HG03103 (cell line): ENCODE measurements around the gene STK4.
"Not testable (repeated sequence)": the region's sequence is repeated elsewhere in the genome, so short reads cannot be mapped to it uniquely, and the experiment has no call there.

Experiments used
- ATAC-seq: cut with Tn5 transposase; IDR thresholded peaks from one replicate; pipeline ENCODE4 v1.9.1; 2021; ENCODE audit warnings: low read depth; ENCODE audit not compliant: unreplicated experiment

The STK4 gene

GRCh38 chr20:45021631-45022030 lies 55.3 kb downstream of the STK4 start:
- ATAC-seq = no peak

- not testable (repeated sequence) for ATAC-seq
Observed at GRCh38 chr20:45023140-45023539, 56.8 kb downstream of the STK4 start.

GRCh38 chr20:45028424-45029136 lies 62.3 kb downstream of the STK4 start:
- no peak for ATAC-seq

DNA sequence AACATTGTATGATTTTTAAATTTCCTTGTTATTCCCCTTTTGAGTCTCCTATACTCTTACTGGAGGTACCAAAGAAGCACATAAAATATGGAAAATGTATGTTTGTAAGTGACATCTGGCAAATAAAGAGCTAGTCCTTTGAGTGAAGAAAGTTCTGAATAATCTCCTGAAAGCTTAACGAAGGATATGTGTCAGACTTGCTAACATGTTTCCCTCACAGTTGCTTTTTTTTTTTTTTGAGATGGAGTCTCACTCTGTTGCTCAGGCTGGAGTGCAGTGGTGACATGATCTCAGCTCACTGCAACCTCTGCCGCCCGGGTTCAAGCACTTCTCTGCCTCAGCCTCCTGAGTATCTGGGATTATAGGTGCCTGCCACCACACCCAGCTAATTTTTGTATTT lies 63.6 kb downstream of the STK4 start:
- ATAC-seq = no peak

DNA sequence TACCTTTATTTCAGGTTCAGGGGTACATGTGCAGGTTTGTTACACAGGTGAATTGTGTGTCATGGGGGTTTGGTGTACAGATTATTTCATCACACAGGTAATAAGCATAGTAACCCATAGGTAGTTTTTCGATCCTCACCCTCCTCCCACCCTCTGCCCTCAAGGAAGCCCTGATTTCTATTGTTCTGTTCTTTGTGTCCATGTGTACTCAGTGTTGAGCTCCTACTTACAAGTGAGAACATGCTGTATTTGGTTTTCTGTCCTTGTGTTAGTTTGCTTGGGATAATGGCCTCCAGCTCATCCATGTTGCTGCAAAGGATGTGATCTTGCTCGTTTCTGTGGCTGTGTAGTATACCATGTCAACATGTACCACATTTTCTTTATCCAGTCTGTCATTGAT lies 66.0 kb downstream of the STK4 start:
- ATAC-seq = no peak

DNA sequence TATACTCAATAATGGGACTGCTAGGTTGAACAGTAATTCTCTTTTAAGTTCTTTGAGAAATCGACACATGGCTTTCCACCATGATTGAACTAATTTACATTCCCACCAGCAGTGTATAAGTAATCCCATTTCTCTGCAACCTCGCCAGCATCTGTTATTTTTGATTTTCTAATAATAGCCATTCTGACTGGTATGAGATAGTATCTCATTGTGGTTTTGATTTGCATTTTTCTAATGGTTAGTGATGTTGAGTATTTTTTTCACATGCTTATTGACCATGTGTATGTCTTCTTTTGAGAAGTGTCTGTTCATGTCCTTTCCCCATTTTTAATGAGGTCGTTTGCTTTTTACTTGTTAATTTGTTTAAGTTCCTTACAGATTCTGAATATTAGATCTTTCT lies 66.5 kb downstream of the STK4 start:
- ATAC-seq = no peak

GRCh38 chr20:45034436-45034835 lies 68.1 kb downstream of the STK4 start:
- no peak for ATAC-seq

- ATAC-seq = no peak
Observed at GRCh38 chr20:45036044-45036755, 69.9 kb downstream of the STK4 start.

DNA sequence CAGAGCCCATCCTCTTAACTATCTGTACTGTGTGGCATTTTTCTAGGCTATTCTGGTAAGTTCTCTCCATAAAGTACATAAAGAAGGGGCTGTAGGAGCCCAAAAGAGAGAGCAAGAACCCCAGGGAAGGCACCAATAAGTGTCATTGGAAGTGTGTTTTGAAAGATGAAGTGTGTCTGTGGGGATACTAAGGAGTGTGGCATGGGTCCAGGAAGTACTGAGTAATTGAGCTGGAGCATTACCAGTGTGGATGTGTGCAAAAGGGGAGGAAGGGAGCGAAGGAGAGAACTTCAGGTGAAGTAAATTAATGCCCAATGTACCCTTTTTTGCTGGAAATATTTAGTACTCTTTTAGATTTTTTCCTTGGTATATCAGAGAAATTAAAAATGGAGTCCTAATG lies 70.7 kb downstream of the STK4 start:
- ATAC-seq = no peak

DNA sequence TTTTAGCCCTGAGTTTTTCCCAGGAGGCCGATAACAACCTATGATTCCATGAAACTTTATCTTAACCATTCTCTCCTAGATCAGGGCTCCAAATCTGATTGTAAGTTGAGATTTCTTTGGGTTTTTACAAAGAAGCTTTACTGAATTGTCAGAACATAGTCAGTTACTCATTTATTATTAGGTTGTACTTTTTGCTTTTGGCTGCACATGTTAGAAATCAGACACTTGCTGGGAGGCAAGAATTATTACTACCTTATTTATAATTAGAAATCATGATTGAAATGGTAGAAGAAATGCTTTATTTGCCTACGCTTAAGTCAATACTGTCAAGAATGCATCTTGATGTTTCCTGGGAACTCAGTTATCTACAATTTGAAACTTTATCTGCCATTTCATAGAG lies 71.3 kb downstream of the STK4 start:
- ATAC-seq = no peak

DNA sequence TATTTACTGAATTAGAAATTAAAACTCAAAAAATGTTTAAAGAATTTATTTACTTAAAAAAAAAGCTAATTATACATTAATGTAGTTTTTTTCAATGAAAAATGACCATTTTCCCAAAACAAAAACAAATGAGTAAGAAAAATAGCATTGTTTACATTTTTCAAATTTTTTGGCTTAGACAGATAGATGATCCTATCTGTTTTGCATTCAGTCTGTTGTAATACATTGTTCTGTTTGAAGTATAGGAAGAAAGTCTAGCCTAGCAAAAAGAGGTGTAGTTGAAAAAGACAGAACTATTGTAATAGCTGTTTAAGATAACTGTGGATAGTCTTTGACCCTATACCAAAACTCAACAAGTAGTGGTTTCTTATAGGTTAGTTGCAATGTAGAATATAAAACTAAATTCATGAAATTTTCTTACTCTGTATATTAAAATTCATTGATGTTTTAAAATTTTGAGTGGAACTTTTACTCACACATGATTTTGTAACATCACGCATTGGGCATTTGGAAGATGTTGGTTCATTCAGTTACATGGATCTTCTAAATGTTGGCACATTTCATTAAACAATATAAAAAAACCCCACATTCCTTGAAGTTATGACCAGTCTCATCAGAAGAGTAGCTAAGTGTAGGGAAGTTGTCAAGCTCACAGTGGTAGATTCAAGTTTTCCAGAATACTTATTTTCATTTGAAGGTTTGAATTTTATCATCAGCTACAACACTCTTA lies 72.6 kb downstream of the STK4 start:
- ATAC-seq = no peak

GRCh38 chr20:45039475-45039820 lies 73.1 kb downstream of the STK4 start:
- ATAC-seq = no peak

DNA sequence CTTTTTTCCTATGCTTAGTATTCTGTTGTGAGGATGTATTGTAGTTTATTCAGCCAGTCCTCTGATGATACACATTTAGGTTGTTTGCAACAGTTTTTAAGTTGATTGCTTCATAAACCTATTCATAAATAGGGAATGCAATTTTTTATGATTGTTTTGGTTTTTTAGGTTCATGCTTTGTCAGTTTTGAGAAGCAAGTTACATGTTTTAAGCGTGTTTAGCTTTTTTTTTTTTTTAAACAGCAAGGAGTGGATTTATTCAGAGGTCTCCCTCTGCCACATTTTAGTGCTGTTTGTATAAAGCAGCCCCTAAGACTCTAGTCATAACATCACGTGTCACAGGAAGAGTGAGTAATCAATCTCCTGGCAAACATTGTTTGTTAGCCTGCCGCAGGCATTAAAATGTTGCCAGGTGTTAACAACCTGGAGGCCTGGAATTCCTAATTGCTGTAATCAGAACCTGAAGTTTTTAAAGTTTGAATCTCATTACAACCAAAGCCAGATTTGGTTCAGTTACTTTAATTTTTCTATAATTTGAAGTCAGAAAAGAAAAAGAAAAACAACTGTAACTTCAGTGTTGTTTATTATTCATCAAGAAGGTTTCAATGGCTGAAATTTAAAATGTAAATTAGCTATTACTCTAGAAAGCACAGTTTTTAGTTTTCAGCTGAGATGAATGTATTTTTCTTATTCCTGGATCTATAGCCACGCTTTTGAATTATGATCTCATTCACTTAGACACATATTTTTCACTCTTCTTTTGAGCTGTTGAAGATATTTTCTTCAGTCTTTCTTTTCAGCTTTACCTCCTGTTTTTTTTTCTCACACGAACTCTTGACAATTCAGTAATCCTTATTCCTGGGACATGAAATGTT lies 75.4 kb downstream of the STK4 start:
- ATAC-seq = no peak

- ATAC-seq = no peak
Observed at GRCh38 chr20:45042978-45043377, 76.7 kb downstream of the STK4 start.

DNA sequence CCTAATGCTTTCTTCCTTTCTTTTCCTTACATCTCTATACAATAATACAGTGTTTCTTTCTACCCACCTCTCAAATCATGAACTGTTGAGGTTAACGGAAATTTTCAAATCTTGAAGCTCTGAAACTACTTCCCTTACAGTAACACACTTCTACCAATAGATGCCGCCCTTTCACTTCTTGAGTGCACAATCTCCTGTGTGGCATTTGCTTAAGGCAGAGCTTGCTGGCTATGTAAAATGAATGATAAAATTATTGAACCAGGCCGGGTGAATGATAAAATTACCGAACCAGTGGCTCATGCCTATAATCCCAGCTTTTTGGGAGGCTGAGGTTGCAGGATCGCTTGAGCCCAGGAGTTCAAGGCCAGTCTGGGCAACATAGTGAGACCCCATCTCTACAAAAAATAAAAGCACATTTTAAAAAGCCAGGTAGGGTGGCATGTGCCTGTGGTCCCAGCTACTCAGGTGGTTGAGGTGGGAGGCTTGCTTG lies 77.8 kb downstream of the STK4 start:
- no peak for ATAC-seq

- no peak for ATAC-seq
Observed at GRCh38 chr20:45044601-45045000, 78.3 kb downstream of the STK4 start.

DNA sequence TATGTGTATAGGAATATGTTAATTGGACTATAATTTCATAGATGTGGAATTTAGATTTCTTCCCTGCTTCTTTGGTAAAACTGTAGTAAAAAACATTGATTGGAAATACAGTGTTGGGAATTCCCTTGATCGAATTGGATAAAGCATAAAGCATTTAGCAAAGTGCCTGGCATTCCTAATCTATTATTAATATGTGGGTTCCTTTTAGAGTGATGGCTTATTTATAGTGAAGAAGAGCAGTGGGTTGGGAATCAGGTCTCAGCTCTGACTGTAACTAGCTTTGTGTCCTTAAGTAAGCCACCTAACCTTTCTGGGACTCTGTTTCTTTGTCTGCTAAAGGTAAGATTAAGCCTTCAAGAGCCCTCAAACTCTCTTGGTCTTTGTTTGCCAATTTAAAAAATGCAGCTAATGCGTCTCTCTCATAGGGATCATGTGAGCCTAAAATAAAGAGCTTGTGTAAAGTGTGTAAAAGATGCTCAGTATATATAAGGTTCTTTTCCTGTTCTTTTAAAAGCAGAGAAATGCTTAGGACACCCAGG lies 81.3 kb downstream of the STK4 start:
- no peak for ATAC-seq

DNA sequence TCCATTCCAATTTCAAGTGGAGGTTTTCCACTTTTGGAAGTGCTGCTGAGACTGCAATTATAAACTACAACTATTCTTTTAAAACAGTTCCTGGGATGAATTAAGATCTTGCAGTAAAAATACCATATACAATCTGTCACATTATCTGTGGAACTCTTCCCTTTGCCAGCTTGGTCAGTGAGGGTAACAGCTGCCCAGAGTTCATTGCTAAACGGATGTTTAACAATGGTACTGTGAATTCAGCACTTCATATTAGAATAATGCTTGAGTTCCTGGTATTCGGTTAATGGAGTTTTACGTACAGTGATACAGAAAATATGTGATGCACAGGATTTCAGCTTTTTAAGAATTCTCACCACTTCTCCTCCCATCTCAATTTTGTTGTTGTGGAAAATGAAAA lies 83.1 kb downstream of the STK4 start:
- ATAC-seq = no peak

- no peak for ATAC-seq
Observed at GRCh38 chr20:45049904-45050471, 83.7 kb downstream of the STK4 start.
